ENCODE results near the gene TRPC4.

Gene TRPC4

GRCh38 chr13:37695200-37695599, 174.4 kb downstream of the TRPC4 start:
- DNase-seq (ENCODE audit: low read depth): no peak
- H3K4me3 ChIP-seq (ENCODE audit: low read depth, low read length): no peak overlapping the region
- no peak for TF ChIP-seq CTCF (IDR thresholded peaks at IDR 0.05; ENCODE audit: insufficient read depth, low read depth, low read length, missing control alignments)

GRCh38 chr13:37690361-37690760, 179.2 kb downstream of the TRPC4 start:
- TF ChIP-seq CTCF (IDR thresholded peaks at IDR 0.05; ENCODE audit: insufficient read depth, low read depth, low read length, missing control alignments): no peak
- no peak overlapping the region for H3K4me3 ChIP-seq (ENCODE audit: low read depth, low read length)
- no peak for DNase-seq (ENCODE audit: low read depth)

- H3K4me3 ChIP-seq (ENCODE audit: low read depth, low read length): no peak overlapping the region
- no peak for TF ChIP-seq CTCF (IDR thresholded peaks at IDR 0.05; ENCODE audit: insufficient read depth, low read depth, low read length, missing control alignments)
- DNase-seq (ENCODE audit: low read depth): no peak
Observed at GRCh38 chr13:37686501-37686900, 183.1 kb downstream of the TRPC4 start.

- no peak overlapping the region for H3K4me3 ChIP-seq (ENCODE audit: low read depth, low read length)
- no peak for TF ChIP-seq CTCF (IDR thresholded peaks at IDR 0.05; ENCODE audit: insufficient read depth, low read depth, low read length, missing control alignments)
- no peak for DNase-seq (ENCODE audit: low read depth)
Observed at GRCh38 chr13:37685206-37685605, 184.4 kb downstream of the TRPC4 start.

- no peak for TF ChIP-seq CTCF (IDR thresholded peaks at IDR 0.05; ENCODE audit: insufficient read depth, low read depth, low read length, missing control alignments)
- DNase-seq (ENCODE audit: low read depth): peak; percentile 3
- H3K4me3 ChIP-seq (ENCODE audit: low read depth, low read length): no peak overlapping the region
Observed at GRCh38 chr13:37682496-37682895, 187.1 kb downstream of the TRPC4 start.

GRCh38 chr13:37681281-37682032, 188.1 kb downstream of the TRPC4 start:
- no peak for TF ChIP-seq CTCF (IDR thresholded peaks at IDR 0.05; ENCODE audit: insufficient read depth, low read depth, low read length, missing control alignments)
- no peak overlapping the region for H3K4me3 ChIP-seq (ENCODE audit: low read depth, low read length)
- no peak for DNase-seq (ENCODE audit: low read depth)

- H3K4me3 ChIP-seq (ENCODE audit: low read depth, low read length): no peak overlapping the region
- TF ChIP-seq CTCF (IDR thresholded peaks at IDR 0.05; ENCODE audit: insufficient read depth, low read depth, low read length, missing control alignments): no peak
- no peak for DNase-seq (ENCODE audit: low read depth)
Observed at GRCh38 chr13:37680137-37680536, 189.4 kb downstream of the TRPC4 start.
